ENCODE measurements around the gene TRIO. TPM values are rescaled to one million over a fixed set of nuclear protein-coding genes. Genes with fewer than 3 reads are reported as not detected.

The TRIO gene
- total RNA-seq, 1 donor from 2014 or later, result 71.6 TPM

GRCh38 chr5:14330291-14330690 lies 187.1 kb downstream of the TRIO start:
- FAIRE-seq, result no peak
- DNase-seq (ENCODE audit: low read depth), result no peak
- TF ChIP-seq, protein P1, sequence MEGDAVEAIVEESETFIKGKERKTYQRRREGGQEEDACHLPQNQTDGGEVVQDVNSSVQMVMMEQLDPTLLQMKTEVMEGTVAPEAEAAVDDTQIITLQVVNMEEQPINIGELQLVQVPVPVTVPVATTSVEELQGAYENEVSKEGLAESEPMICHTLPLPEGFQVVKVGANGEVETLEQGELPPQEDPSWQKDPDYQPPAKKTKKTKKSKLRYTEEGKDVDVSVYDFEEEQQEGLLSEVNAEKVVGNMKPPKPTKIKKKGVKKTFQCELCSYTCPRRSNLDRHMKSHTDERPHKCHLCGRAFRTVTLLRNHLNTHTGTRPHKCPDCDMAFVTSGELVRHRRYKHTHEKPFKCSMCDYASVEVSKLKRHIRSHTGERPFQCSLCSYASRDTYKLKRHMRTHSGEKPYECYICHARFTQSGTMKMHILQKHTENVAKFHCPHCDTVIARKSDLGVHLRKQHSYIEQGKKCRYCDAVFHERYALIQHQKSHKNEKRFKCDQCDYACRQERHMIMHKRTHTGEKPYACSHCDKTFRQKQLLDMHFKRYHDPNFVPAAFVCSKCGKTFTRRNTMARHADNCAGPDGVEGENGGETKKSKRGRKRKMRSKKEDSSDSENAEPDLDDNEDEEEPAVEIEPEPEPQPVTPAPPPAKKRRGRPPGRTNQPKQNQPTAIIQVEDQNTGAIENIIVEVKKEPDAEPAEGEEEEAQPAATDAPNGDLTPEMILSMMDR (IDR thresholded peaks at IDR 0.05; ENCODE audit: insufficient read depth, low read length, severe bottlenecking), result no peak
- H3K4me3 ChIP-seq (ENCODE audit: low read depth, low read length), result no peak overlapping the region
- no peaks in the 10 kb centered on the region for H3K27me3 ChIP-seq (ENCODE audit: control insufficient read depth, insufficient read depth, low read length)
- peaks cover 15% of the 10 kb centered on the region for H3K36me3 ChIP-seq (ENCODE audit: control insufficient read depth, insufficient read depth, low read length)

DNA sequence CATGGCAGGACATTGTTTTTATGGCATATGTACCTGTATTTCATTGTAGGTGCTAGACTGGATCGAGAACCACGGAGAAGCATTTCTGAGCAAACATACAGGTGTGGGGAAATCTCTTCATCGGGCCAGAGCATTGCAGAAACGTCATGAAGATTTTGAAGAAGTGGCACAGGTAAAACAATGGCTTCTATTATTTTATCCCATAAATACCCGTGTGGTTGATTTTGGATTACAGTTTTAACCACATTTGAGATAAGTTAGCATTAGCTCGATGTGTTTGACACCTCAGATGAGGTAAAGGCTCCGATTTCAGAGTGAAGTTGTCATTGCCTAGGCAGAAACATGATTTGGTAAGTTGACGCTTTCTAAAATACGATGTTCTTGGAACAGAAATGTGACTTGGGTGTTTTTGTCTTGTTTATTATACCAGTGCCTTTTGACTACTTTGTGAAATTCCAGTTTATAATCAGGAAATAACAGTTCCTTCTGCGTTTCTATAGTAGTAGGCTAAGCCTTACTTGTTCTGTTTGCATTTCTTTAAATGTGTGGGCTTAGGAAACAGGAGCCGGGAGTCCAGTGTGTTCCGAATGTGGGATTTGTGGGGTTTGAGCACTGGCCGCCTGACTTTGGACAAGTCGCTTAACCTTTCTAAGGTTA lies 187.7 kb downstream of the TRIO start:
- peaks cover 15% of the 10 kb centered on the region for H3K36me3 ChIP-seq (ENCODE audit: control insufficient read depth, insufficient read depth, low read length)
- no peak for DNase-seq (ENCODE audit: low read depth)
- TF ChIP-seq, protein P1 (IDR thresholded peaks at IDR 0.05; ENCODE audit: insufficient read depth, low read length, severe bottlenecking), result no peak
- no peaks in the 10 kb centered on the region for H3K27me3 ChIP-seq (ENCODE audit: control insufficient read depth, insufficient read depth, low read length)
- FAIRE-seq, result no peak
- H3K4me3 ChIP-seq (ENCODE audit: low read depth, low read length), result no peak overlapping the region

DNA sequence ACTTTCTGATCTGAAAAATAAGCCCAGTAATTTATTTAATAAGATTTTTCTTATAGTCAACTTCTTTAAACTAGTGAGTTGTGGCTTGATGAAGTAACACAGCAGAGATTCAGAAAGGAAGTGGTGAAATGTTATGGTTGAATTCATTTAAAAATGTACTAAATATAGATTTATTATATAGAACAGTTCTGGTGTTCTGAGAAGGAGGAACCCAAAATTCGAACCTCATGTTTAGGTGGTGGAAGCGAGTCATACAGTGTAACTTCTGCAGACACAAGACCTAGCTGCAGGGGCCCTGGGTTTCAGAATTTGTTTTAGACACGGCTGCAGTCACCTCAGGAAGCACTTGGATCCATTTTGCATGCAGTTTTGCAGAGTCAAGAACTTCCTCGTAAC lies 188.2 kb downstream of the TRIO start:
- TF ChIP-seq, protein P1 (IDR thresholded peaks at IDR 0.05; ENCODE audit: insufficient read depth, low read length, severe bottlenecking), result no peak
- H3K27me3 ChIP-seq (ENCODE audit: control insufficient read depth, insufficient read depth, low read length), result no peaks in the 10 kb centered on the region
- H3K4me3 ChIP-seq (ENCODE audit: low read depth, low read length), result no peak overlapping the region
- H3K36me3 ChIP-seq (ENCODE audit: control insufficient read depth, insufficient read depth, low read length), result peaks cover 17% of the 10 kb centered on the region
- no peak for DNase-seq (ENCODE audit: low read depth)
- FAIRE-seq, result no peak

DNA sequence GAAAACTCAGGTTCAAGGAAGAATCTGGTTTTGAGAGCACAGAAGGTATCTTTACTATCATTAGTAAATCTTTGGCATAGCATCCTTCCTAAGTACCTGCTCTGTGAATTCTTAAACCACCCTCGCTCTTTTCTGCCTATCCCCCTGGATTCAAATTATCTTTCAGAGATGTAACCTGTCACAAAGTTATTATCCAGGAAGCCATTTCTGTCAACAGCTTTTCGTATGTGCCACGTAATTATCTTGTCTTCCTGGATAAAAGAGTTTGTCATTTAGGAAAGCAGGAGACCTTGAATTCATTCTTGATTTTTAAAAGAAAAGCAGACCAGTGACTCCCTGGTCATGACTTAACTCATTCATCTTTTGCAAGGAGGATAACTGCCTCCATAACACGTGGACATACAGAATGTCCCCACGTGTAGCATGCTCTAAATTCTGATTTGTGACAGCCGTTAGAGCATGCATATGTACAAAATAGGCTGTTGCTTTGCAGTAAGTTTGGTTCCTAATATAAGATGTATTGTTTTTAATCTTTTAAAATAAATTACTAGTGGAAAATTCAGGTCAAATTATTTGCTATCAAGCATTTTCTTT lies 189.0 kb downstream of the TRIO start:
- TF ChIP-seq, protein P1 (IDR thresholded peaks at IDR 0.05; ENCODE audit: insufficient read depth, low read length, severe bottlenecking), result no peak
- no peak for FAIRE-seq
- no peak for DNase-seq (ENCODE audit: low read depth)
- peaks cover 22% of the 10 kb centered on the region for H3K36me3 ChIP-seq (ENCODE audit: control insufficient read depth, insufficient read depth, low read length)
- no peak overlapping the region for H3K4me3 ChIP-seq (ENCODE audit: low read depth, low read length)
- H3K27me3 ChIP-seq (ENCODE audit: control insufficient read depth, insufficient read depth, low read length), result no peaks in the 10 kb centered on the region

GRCh38 chr5:14332746-14333145 lies 189.6 kb downstream of the TRIO start:
- TF ChIP-seq, protein P1 (IDR thresholded peaks at IDR 0.05; ENCODE audit: insufficient read depth, low read length, severe bottlenecking), result no peak
- FAIRE-seq (no peak), DNase-seq (ENCODE audit: low read depth) (no peak)
- no peaks in the 10 kb centered on the region for H3K27me3 ChIP-seq (ENCODE audit: control insufficient read depth, insufficient read depth, low read length)
- peaks cover 27% of the 10 kb centered on the region for H3K36me3 ChIP-seq (ENCODE audit: control insufficient read depth, insufficient read depth, low read length)
- no peak overlapping the region for H3K4me3 ChIP-seq (ENCODE audit: low read depth, low read length)
